ENCODE results near the gene PAQR9.
A peak's percentile ranks its signal among the peaks of the same experiment; 100 is the strongest.

The PAQR9 gene

GRCh38 chr3:142982038-142982773 is 18.7 kb upstream of the PAQR9 start:
- DNase-seq (ENCODE audit: low read depth in 2 of 2): no peak

DNA sequence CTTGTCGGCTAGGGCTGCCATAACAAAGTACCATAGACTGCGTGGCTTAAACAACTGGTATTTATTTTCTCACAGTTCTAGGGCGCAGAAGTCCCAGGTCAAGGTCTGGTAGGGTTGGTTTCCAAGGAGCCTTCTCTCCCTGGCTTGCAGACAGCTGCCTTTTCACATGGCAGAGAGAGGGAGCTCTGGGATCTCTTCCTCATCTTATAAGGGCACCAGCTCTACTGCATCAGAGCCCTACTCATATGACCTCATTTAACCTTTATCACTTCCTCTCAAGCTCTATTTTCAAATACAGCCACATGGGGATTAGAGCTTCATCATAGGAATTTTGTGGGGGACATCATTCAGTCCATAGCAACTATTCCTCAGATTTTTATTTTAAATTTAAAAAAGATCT is 17.6 kb upstream of the PAQR9 start:
- DNase-seq (ENCODE audit: low read depth in 2 of 2): no peak

- DNase-seq (ENCODE audit: low read depth in 2 of 2): no peak
Observed at GRCh38 chr3:142977399-142977728, 13.9 kb upstream of the PAQR9 start.

GRCh38 chr3:142976621-142977398 is 13.3 kb upstream of the PAQR9 start:
- peak; percentile 58 to 66 for DNase-seq (ENCODE audit: low read depth in 2 of 2)

DNA sequence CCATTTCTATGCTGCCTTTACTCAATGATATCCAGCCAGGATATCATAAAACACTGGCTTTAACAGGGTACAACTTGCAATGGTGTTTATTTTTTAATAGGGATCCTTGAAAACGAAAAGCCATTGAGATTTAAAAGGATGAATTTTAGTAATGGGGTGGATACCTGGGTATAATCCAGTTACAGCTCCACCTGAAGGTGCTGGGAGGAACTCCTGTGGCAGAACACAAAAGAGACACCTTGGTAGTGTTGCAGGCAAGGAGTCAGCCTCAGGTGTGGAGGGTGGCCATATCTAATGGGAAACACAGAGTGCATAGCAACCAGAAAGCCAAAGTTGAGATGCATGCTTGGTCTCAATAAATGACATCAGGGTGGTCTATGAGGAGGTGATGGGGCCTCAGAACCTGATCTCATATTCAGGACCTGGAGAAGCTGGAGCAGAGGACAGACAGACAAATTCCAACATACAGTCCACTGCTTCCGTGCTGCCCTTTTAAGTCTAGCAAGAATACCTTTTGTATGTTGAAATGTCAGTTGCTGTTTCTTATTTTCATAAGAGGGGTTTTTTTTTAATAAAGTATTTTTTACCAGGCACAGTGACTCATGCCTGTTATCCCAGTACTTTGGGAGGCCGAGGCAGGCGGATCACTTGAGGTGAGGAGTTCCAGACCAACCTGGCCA is 12.0 kb upstream of the PAQR9 start:
- DNase-seq (ENCODE audit: low read depth in 2 of 2): no peak

DNA sequence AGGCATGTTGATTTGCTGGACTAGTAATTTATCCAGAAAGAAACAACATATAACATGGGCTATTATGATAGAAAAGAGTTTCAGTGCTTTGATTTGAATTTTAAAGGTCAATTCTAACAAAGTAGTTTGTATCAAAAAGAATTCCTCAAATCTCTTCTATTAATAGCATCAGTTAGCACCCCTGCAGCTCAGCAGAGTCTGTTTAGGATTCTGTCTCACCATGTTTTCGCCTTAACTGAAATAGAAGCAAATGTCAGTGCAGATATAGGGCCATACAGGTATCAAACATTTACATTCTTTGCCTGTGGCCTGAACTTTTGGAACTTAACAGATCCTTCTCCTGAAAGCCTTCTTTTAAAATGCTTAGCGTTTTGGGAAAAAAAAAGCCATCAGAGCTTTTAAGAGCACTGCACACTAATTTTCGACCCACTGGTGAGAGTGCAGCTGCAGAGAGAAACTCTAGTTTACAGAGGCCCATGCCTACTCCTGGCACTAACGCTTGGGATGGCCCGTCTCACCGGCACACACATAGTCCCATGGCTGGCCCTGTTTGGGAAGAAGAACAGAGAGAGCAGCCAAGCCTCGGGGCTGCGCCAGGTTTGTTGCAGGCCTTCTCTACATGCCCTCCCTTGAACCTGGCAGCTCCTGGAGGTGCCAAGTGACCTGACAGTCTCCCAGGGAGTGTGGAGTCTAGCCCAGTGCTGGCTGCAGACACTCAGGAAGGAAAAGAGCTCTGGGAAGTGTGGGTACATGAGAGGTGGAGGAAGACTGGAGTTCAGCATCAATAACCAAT is 9.9 kb upstream of the PAQR9 start:
- DNase-seq (ENCODE audit: low read depth in 2 of 2): no peak

GRCh38 chr3:142972092-142972753 is 8.7 kb upstream of the PAQR9 start:
- no peak for DNase-seq (ENCODE audit: low read depth in 2 of 2)

DNA sequence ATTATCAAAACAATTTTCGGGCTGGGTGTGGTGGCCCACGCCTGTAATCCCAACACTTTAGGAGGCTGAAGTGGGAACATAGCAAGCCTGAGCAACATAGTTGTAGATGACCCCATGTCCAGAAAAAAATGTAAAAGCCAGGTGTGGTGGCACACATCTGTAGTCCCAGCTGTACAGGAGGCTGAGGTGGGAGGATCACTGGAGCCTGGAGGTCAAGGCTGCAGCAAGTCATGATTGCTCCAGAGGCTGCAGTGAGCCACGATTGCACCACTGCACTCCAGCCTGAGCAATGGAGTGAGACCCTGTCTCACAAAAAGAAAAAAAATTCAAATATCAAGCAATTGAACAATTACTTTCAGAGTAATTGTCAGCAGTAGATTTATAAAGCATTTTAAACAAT is 8.0 kb upstream of the PAQR9 start:
- no peak for DNase-seq (ENCODE audit: low read depth in 2 of 2)

GRCh38 chr3:142968319-142969025 is 5.0 kb upstream of the PAQR9 start:
- DNase-seq (ENCODE audit: low read depth in 2 of 2): no peak

- no peak for DNase-seq (ENCODE audit: low read depth in 2 of 2)
Observed at GRCh38 chr3:142966808-142967207, 3.3 kb upstream of the PAQR9 start.

- no peak for DNase-seq (ENCODE audit: low read depth in 2 of 2)
Observed at GRCh38 chr3:142965581-142965980, 2.1 kb upstream of the PAQR9 start.

DNA sequence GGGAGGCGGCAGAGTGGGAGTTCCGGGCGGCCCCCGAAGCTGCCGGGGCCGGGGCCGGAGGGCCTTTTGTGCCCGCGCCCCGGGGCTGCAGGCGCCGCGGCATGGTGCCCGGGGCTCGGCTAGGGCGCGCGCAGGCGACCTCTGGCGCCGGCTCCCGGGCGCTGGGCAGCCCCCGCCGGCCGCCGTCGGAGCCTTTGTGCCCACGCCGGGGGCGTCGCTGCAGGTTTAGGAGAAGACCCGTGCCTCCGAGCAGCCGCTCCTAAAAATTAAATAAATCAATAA is 299 bp downstream of the PAQR9 start:
- DNase-seq (ENCODE audit: low read depth in 2 of 2): no peak

DNA sequence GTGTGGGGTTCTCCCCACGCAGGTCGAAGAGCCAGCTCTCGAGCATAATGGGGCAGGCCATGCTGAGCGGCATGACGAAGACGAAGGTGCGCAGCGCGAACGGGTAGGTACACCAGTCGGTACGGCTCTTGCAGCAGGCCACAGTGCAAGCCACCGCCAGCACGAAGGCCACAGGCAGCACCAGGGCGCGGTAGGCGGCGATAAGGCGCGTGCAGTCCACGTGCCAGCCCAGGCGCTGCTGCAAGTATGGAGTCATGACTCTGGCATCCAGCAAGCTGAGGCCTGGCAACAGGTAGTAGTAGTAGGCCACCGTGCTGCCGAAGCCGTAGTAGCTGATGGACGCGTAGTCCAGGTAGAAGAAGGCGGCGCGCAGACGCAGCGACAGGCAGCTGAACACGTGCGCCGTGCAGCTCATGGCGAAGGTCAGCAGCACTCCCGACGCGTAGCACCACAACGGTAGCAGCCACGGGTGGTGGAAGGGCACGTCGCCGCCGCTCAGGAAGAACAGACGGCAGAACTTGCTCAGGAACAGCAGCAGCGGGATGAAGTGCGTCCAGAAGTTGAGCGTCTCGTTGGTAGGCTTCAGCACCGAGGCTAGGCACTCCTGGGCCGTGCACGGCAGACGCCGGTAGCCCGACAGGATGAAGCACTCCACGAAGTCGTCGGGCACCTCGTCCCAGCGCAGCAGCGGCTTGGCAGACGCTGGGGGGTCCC is 797 bp downstream of the PAQR9 start:
- no peak for DNase-seq (ENCODE audit: low read depth in 2 of 2)

GRCh38 chr3:142962175-142962519 is 1.3 kb downstream of the PAQR9 start:
- no peak for DNase-seq (ENCODE audit: low read depth in 2 of 2)

DNA sequence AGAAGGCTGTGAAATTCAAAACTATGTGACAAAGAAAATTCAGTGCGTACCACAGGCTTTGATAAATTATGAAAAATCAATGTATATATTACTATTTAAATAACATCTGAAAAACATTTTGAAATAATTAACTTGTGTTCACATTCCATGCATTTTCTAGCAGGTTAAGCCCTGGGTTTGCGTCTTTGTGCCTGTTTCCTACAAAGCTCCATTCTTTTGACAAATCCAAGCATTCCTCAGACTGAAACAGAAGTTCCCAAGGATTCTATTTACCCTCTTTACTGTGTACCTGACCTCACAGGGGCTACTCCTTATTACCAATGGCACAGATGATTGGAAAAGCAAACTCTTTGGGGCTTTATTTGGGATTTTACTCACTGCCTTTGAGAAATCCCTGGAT is 1.9 kb downstream of the PAQR9 start:
- no peak for DNase-seq (ENCODE audit: low read depth in 2 of 2)

GRCh38 chr3:142960322-142960850 is 3.1 kb downstream of the PAQR9 start:
- no peak for DNase-seq (ENCODE audit: low read depth in 2 of 2)

DNA sequence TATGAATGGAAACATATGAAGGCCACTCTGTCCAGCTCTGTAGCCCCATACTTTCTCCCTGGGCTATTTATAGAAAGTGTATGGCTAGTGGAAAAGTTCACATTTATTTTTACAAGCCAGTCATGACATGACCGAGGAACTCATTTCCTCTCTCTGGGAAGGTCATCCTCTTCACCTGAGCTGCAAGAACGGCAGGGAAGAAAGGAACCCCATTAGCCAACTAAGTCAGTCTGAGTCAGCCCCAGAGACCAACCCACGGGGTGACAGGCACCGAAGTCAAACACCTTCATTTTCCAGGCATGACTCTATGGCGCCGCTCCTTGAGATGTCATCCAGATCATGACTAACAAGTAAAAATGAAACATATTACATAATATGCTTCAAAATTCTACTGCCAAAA is 4.8 kb downstream of the PAQR9 start:
- no peak for DNase-seq (ENCODE audit: low read depth in 2 of 2)

DNA sequence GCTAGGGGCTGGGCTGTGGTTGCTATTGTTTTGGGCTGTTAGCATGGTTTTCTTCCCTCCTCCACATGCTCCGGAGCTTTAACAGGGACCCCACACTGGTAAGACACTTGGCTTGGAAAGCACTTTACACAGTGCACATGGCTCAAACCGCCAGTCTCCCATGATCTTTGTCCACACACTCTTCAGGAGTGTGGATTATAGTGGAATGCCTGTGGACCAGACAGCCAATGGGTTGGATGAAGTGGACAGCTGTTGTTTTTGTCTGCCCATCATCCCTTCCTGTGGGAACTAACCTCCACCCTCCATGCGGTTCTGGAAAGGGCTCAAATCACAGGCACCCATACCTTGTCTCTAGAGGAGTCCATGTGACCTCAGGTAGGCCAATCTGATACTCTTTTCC is 10.0 kb downstream of the PAQR9 start:
- DNase-seq (ENCODE audit: low read depth in 2 of 2): no peak

- DNase-seq (ENCODE audit: low read depth in 2 of 2): no peak
Observed at GRCh38 chr3:142952272-142953193, 10.9 kb downstream of the PAQR9 start.
